K562 (cell line): ENCODE data around the gene RPLP2. TPM values are rescaled to one million over a fixed set of nuclear protein-coding genes. Genes with fewer than 3 reads are reported as not detected.

Experiments
- CREB1 ChIP-seq, 2 experiments: sonication (generic) in 1 of 2; formaldehyde crosslinking in 1 of 2; IDR thresholded peaks; 2 replicates each; pipeline versions ENCODE4 v1.6.1 to v1.8.0; 2012 to 2022; ENCODE audit warnings: inconsistent platforms in 1 of 2, mild to moderate bottlenecking in 1 of 2, missing genetic modification reagents in 1 of 2, moderate library complexity in 1 of 2
- CTBP1 ChIP-seq: fragments of 450-650 bp; IDR thresholded peaks from 2 replicates; pipeline ENCODE4 v1.6.1; 2016; ENCODE audit warnings: borderline replicate concordance
- CXXC5 ChIP-seq: fragments of 250-450 bp; sonication (Bioruptor Pico); IDR thresholded peaks from 2 replicates; pipeline ENCODE4 v1.8.0; 2022; ENCODE audit warnings: inconsistent platforms, mild to moderate bottlenecking, moderate library complexity
- FOXP1 ChIP-seq: sonication (generic); formaldehyde crosslinking; IDR thresholded peaks from 2 replicates; pipeline ENCODE4 v1.8.0; 2022; ENCODE audit warnings: mild to moderate bottlenecking, missing genetic modification reagents
- POLR2G ChIP-seq: fragments of 200-400 bp; formaldehyde crosslinking; IDR thresholded peaks from 2 replicates; pipeline ENCODE4 v1.6.1; 2017; ENCODE audit warnings: low read depth, mild to moderate bottlenecking, antibody characterized with exemption, low read length, moderate library complexity
- SAFB ChIP-seq: fragments of 200-400 bp; formaldehyde crosslinking; IDR thresholded peaks from 2 replicates; pipeline ENCODE4 v1.6.1; 2017; ENCODE audit warnings: low read depth, low read length, borderline replicate concordance
- ZBTB9 ChIP-seq: fragments of 450-650 bp; formaldehyde crosslinking; IDR thresholded peaks from 2 replicates; pipeline ENCODE4 v1.4.0; 2020; ENCODE audit warnings: mild to moderate bottlenecking, moderate library complexity
- ZNF24 ChIP-seq: fragments of 450-650 bp; IDR thresholded peaks from 2 replicates; pipeline ENCODE4 v1.6.1; 2016
- ZNF592 ChIP-seq: fragments of 450-650 bp; IDR thresholded peaks from 2 replicates; pipeline ENCODE4 v1.6.1; 2017; ENCODE audit warnings: antibody characterized with exemption, mild to moderate bottlenecking
- polyA plus RNA-seq, 8 experiments: library from polyadenylated mRNA; depleted of rRNA in 4 of 8; stranded (reverse) in 5 of 8; unstranded in 3 of 8; fragments of >200 nt; fragmentation: Nextera tagmentation in 2 of 8; fragmentation: Illumina TruSeq in 1 of 8; extraction: Ambion mirVana in 2 of 8; extraction: Trizol in 1 of 8; gene quantifications; 2 replicates each; pipeline versions ENCODE4 v1.2.1 to v1.2.3, GENCODE V29; 2011 to 2014; ENCODE audit warnings: inconsistent platforms in 1 of 8, missing spikeins in 1 of 8
- total RNA-seq, 7 experiments: library from RNA; depleted of rRNA in 6 of 7; stranded (reverse); fragments of >200 nt in 6 of 7; fragmentation: Illumina TruSeq in 2 of 7; extraction: Trizol in 2 of 7; gene quantifications; 2 replicates each; pipeline versions ENCODE4 v1.2.1 to v1.2.3, GENCODE V29; 2011 to 2021; ENCODE audit warnings: low replicate concordance in 1 of 7

The RPLP2 gene
- total and polyA plus RNA-seq, 9 of the 15 experiments (the other 6 are each of a cell fraction or from before 2014, with no cell fraction given), result 528 to 3,807 (median 1,633) TPM

- TF ChIP-seq ZNF592 (peak; percentile 57; the same call in 1 of the 2 replicates), ZNF24 (no peak), SAFB (peak; percentile 91), CTBP1 (peak; percentile 93; the same call in 1 of the 2 replicates), ZBTB9 (peak; percentile 52; the same call in 1 of the 2 replicates), CREB1 (IDR thresholded peaks at IDR 0.05) (no peak), CREB1 (CRISPR knock-in tag; IDR thresholded peaks at IDR 0.05) (0 out of 2 replicates have a peak, but pooled peaks have one; percentile 11), POLR2G (peak; percentile 35; the same call in 1 of the 2 replicates), FOXP1 (CRISPR knock-in tag) (peak; percentile 59; the same call in 1 of the 2 replicates), CXXC5 (CRISPR knock-in tag) (peak; percentile 64; the same call in 1 of the 2 replicates)
These were observed 11.6 kb upstream of the RPLP2 start, which contains the start of gene SLC25A22 (continued) for GRCh38 chr11:798093-798713.
